Measurements from ENCODE around the gene DPH2.

The DPH2 gene

DNA sequence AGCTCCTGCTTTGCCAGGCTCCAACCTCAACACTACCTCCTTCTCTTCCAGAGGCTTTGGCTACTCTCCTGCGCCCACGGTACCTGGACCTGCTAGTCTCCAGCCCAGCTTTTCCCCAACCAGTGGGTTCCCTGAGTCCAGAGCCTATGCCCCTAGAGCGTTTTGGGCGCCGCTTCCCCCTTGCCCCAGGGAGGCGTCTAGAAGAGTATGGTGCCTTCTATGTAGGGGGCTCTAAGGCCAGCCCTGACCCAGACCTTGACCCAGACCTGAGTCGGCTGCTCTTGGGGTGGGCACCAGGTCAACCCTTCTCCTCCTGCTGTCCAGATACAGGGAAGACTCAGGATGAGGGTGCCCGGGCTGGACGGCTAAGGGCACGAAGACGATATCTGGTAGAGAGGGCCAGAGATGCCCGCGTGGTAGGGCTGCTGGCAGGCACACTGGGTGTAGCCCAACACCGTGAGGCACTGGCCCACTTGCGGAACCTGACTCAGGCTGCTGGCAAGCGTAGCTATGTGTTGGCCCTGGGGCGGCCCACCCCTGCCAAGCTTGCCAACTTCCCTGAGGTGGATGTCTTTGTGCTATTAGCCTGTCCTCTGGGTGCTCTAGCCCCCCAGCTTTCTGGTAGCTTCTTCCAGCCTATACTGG is 1.6 kb downstream of the DPH2 start:
- Histone ChIP-seq H3K36me3 (ENCODE audit: insufficient read depth, low read length) (peaks cover 21% of the 10 kb centered on the region), H3K4me1 (ENCODE audit: insufficient read depth, low read length) (peaks cover 45% of the 10 kb centered on the region), H4K20me1 (ENCODE audit: insufficient read depth, low read length) (peaks cover 11% of the 10 kb centered on the region), H3K4me2 (ENCODE audit: insufficient read depth, low read length) (peak overlapping the region; percentile 96), H3K27ac (ENCODE audit: low read length) (no peak overlapping the region), H3K9me3 (ENCODE audit: insufficient read depth, low read length, severe bottlenecking) (no peaks in the 10 kb centered on the region), H3K79me2 (ENCODE audit: insufficient read depth, low read length) (peaks cover 32% of the 10 kb centered on the region), H3K27me3 (ENCODE audit: insufficient read depth, low read length, poor library complexity) (no peaks in the 10 kb centered on the region), H3K9ac (ENCODE audit: low read depth, low read length) (no peak overlapping the region), H3K4me3 (ENCODE audit: low read depth in 1 of 2, low read length in 2 of 2) (peak overlapping the region in 1 of 2 experiments; percentile 100; a peak in 2 of 4 replicates), H2AFZ (ENCODE audit: low read depth, low read length) (no peak overlapping the region)
- TF ChIP-seq EZH2 (IDR thresholded peaks at IDR 0.05; ENCODE audit: borderline replicate concordance, low read depth, low read length, severe bottlenecking) (no peak), CTCF (IDR thresholded peaks at IDR 0.05; ENCODE audit: borderline replicate concordance, extremely low read depth, low read length, poor library complexity, severe bottlenecking) (no peak)
- no peak for ATAC-seq (ENCODE audit: insufficient read depth, low read depth)
- DNase-seq: no peak

DNA sequence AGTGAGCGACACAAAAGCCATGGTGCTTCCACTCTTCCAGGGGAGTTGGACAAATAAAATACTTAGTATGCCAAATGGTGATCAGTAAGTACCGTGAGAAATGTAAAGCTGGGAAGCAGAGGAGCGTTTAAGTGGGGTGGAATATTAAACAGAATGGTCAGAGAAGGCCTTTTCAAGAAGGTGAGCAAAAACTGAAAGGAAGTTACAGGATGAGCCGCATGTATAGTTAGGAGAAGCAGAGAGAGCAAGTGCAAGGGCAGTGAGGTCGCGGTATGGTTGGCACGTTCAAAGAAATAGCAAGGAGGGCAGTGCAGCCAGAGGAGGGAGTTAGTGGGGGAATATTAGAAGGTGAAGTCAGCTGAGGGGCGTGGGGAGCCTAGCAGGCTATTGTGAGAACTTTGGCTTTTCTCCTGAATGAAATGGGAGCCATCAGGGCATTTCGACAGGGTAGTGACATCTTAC is 4.2 kb downstream of the DPH2 start:
- H3K27ac ChIP-seq (ENCODE audit: low read length): peak overlapping the region; percentile 77
- TF ChIP-seq EZH2 (IDR thresholded peaks at IDR 0.05; ENCODE audit: borderline replicate concordance, low read depth, low read length, severe bottlenecking) (no peak), CTCF (IDR thresholded peaks at IDR 0.05; ENCODE audit: borderline replicate concordance, extremely low read depth, low read length, poor library complexity, severe bottlenecking) (no peak)
- peaks cover 40% of the 10 kb centered on the region for H3K79me2 ChIP-seq (ENCODE audit: insufficient read depth, low read length)

DNA sequence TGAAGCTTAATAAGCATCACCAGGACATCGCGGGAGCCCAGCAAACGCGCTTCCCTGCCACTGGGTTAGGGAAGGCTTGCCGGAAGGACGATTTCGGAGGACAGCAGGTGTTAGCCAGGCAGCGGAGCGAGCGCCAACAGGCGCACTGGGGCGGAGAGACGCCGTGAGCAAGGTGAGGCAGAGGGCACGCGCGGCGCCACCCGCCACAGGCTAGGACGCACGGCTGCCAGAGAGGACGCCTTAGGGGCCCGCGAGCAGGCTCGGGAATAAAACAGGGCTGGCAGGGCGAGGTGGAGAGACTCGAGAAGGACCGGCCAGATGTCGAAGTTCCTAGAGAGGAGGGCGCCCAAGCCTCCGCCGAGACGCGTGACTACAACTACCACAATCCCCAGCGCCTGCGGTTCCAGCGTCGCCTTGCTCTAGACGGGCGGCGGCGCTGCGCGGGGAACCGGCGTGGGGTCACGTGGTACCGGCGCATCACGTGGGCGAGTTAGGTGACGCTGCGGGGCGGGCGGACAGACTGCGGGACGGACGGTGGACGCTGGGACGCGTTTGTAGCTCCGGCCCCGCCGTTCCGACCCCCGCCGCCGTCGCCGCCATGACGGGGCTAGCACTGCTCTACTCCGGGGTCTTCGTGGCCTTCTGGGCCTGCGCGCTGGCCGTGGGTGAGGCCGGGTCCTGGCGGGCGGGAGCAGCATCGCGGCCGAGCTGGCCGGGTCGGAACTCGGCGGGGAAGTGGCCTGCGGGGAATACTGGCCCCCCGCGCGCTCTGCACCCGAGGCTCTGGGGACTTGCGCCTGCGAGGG is 4.8 kb downstream of the DPH2 start, which contains the start of gene ATP6V0B:
TSS of gene ATP6V0B (plus strand) at position 518 of the 806 bp plus-strand sequence. CDS start at position 599, 81 bp downstream.
- peak; percentile 92 for DNase-seq
- H3K4me2 ChIP-seq (ENCODE audit: insufficient read depth, low read length): peak within 1 kb of the TSS; percentile 74
- TF ChIP-seq CTCF (IDR thresholded peaks at IDR 0.05; ENCODE audit: borderline replicate concordance, extremely low read depth, low read length, poor library complexity, severe bottlenecking): peak; percentile 22
- no peak for TF ChIP-seq EZH2 (IDR thresholded peaks at IDR 0.05; ENCODE audit: borderline replicate concordance, low read depth, low read length, severe bottlenecking)
- peak within 1 kb of the TSS; percentile 78 for H2AFZ ChIP-seq (ENCODE audit: low read depth, low read length)
- no peaks in the 10 kb centered on the region for H3K27me3 ChIP-seq (ENCODE audit: insufficient read depth, low read length, poor library complexity)
- H3K4me1 ChIP-seq (ENCODE audit: insufficient read depth, low read length): peaks cover 61% of the 10 kb centered on the region
- H4K20me1 ChIP-seq (ENCODE audit: insufficient read depth, low read length): peaks cover 30% of the 10 kb centered on the region
- peak within 1 kb of the TSS; percentile 77 for H3K27ac ChIP-seq (ENCODE audit: low read length)
- peaks cover 39% of the 10 kb centered on the region for H3K36me3 ChIP-seq (ENCODE audit: insufficient read depth, low read length)
- peak within 1 kb of the TSS; percentile 90 for H3K9ac ChIP-seq (ENCODE audit: low read depth, low read length)
- peak within 1 kb of the TSS; percentile 70 to 96 for H3K4me3 ChIP-seq (ENCODE audit: low read depth in 1 of 2, low read length in 2 of 2)
- no peaks in the 10 kb centered on the region for H3K9me3 ChIP-seq (ENCODE audit: insufficient read depth, low read length, severe bottlenecking)
- ATAC-seq (ENCODE audit: insufficient read depth, low read depth): peak; percentile 77
- peaks cover 40% of the 10 kb centered on the region for H3K79me2 ChIP-seq (ENCODE audit: insufficient read depth, low read length)

More for the DNA sequence above, 4.2 kb downstream of the DPH2 start:
- H3K4me3 ChIP-seq (ENCODE audit: low read depth in 1 of 2, low read length in 2 of 2): peak overlapping the region; percentile 70 to 96; a peak in 3 of 4 replicates
- H4K20me1 ChIP-seq (ENCODE audit: insufficient read depth, low read length): peaks cover 30% of the 10 kb centered on the region
- peak overlapping the region; percentile 78 for H2AFZ ChIP-seq (ENCODE audit: low read depth, low read length)
- ATAC-seq (ENCODE audit: insufficient read depth, low read depth): no peak
- H3K9me3 ChIP-seq (ENCODE audit: insufficient read depth, low read length, severe bottlenecking): no peaks in the 10 kb centered on the region
- H3K4me2 ChIP-seq (ENCODE audit: insufficient read depth, low read length): peak overlapping the region; percentile 74
- peaks cover 39% of the 10 kb centered on the region for H3K36me3 ChIP-seq (ENCODE audit: insufficient read depth, low read length)
- DNase-seq: no peak
- H3K9ac ChIP-seq (ENCODE audit: low read depth, low read length): peak overlapping the region; percentile 90
- H3K27me3 ChIP-seq (ENCODE audit: insufficient read depth, low read length, poor library complexity): no peaks in the 10 kb centered on the region
- peaks cover 66% of the 10 kb centered on the region for H3K4me1 ChIP-seq (ENCODE audit: insufficient read depth, low read length)

Data from DND-41 (cell line).